ENCODE data around the gene ISLR2.
"Not testable (repeated sequence)": the region's sequence is repeated elsewhere in the genome, so short reads cannot be mapped to it uniquely, and the experiment has no call there.

Gene ISLR2

GRCh38 chr15:74130155-74130848 is at the start of gene ISLR2:
Gene ISLR2 (plus strand): TSS chr15:74130586. CDS start chr15:74132755, 2,169 bp downstream.
- DNase-seq (ENCODE audit: low read depth, low spot score) = no peak

- DNase-seq (ENCODE audit: low read depth, low spot score) = not testable (repeated sequence)
These were observed 47.9 kb upstream of the ISLR2 start, which contains the start of gene GOLGA6A for GRCh38 chr15:74082450-74082849. Gene GOLGA6A (minus strand): TSS chr15:74082550. CDS start chr15:74082509, 41 bp downstream.

- DNase-seq (ENCODE audit: low read depth, low spot score) = not testable (repeated sequence)
These were observed 35.8 kb upstream of the ISLR2 start for GRCh38 chr15:74094567-74094966.

- DNase-seq (ENCODE audit: low read depth, low spot score) = not testable (repeated sequence)
These were observed 34.8 kb upstream of the ISLR2 start for GRCh38 chr15:74095610-74096009.

- not testable (repeated sequence) for DNase-seq (ENCODE audit: low read depth, low spot score)
These were observed 33.5 kb upstream of the ISLR2 start for GRCh38 chr15:74096753-74097474.

GRCh38 chr15:74099963-74100733 is 30.2 kb upstream of the ISLR2 start:
- DNase-seq (ENCODE audit: low read depth, low spot score) = peak; percentile 30

- DNase-seq (ENCODE audit: low read depth, low spot score) = no peak
These were observed 22.3 kb upstream of the ISLR2 start for GRCh38 chr15:74108111-74108510.

- DNase-seq (ENCODE audit: low read depth, low spot score) = not testable (repeated sequence)
These were observed 21.8 kb upstream of the ISLR2 start for GRCh38 chr15:74108611-74109010.

GRCh38 chr15:74109713-74110112 is 20.7 kb upstream of the ISLR2 start:
- DNase-seq (ENCODE audit: low read depth, low spot score) = no peak

GRCh38 chr15:74120426-74120825 is 10.0 kb upstream of the ISLR2 start:
- DNase-seq (ENCODE audit: low read depth, low spot score) = no peak

- no peak for DNase-seq (ENCODE audit: low read depth, low spot score)
These were observed 9.3 kb upstream of the ISLR2 start for GRCh38 chr15:74121039-74121438.

GRCh38 chr15:74121858-74122257 is 8.5 kb upstream of the ISLR2 start:
- DNase-seq (ENCODE audit: low read depth, low spot score) = no peak

- no peak for DNase-seq (ENCODE audit: low read depth, low spot score)
These were observed 7.8 kb upstream of the ISLR2 start for GRCh38 chr15:74122403-74123130.

GRCh38 chr15:74123131-74123429 is 7.3 kb upstream of the ISLR2 start:
- no peak for DNase-seq (ENCODE audit: low read depth, low spot score)

GRCh38 chr15:74123658-74124057 is 6.7 kb upstream of the ISLR2 start:
- no peak for DNase-seq (ENCODE audit: low read depth, low spot score)

GRCh38 chr15:74124196-74124595 is 6.2 kb upstream of the ISLR2 start:
- no peak for DNase-seq (ENCODE audit: low read depth, low spot score)

- no peak for DNase-seq (ENCODE audit: low read depth, low spot score)
These were observed 5.6 kb upstream of the ISLR2 start for GRCh38 chr15:74124759-74125158.

- peak; percentile 61 for DNase-seq (ENCODE audit: low read depth, low spot score)
These were observed 3.0 kb upstream of the ISLR2 start for GRCh38 chr15:74127255-74127953.

GRCh38 chr15:74127954-74128784 is 2.2 kb upstream of the ISLR2 start:
- DNase-seq (ENCODE audit: low read depth, low spot score) = no peak
